Dermis blood vessel endothelial cell (primary cell): ENCODE measurements around the gene RALGAPA1. TPM values are rescaled to one million over a fixed set of nuclear protein-coding genes. Genes with fewer than 3 reads are reported as not detected.
A peak's percentile ranks its signal among the peaks of the same experiment; 100 is the strongest.
"Not testable (repeated sequence)": the region's sequence is repeated elsewhere in the genome, so short reads cannot be mapped to it uniquely, and the experiment has no call there.

ENCODE experiments used
- DNase-seq: peaks from one replicate; pipeline ENCODE4 v3.0.0; 2010
- total RNA-seq: library from RNA; depleted of rRNA; stranded (reverse); fragments of >200 nt; gene quantifications from 2 replicates; pipeline ENCODE4 v1.2.3, GENCODE V29; 2014

The RALGAPA1 gene
- total RNA-seq, 1 donor from 2014 or later = 44.1 TPM

- DNase-seq = peak; percentile 54
These were observed 12.7 kb upstream of the RALGAPA1 start for GRCh38 chr14:35821564-35822411.

GRCh38 chr14:35819591-35820540, 10.8 kb upstream of the RALGAPA1 start:
- DNase-seq = no peak

- peak; percentile 67 for DNase-seq
These were observed 9.4 kb upstream of the RALGAPA1 start for GRCh38 chr14:35818346-35819115.

GRCh38 chr14:35814371-35815005, 5.4 kb upstream of the RALGAPA1 start:
- peak; percentile 80 for DNase-seq

GRCh38 chr14:35810963-35811362, 1.9 kb upstream of the RALGAPA1 start:
- DNase-seq = no peak

- no peak for DNase-seq
These were observed 502 bp upstream of the RALGAPA1 start for GRCh38 chr14:35809597-35809996.

- DNase-seq = peak; percentile 12
These were observed 938 bp downstream of the RALGAPA1 start for GRCh38 chr14:35808076-35808637.

- no peak for DNase-seq
These were observed 1.7 kb downstream of the RALGAPA1 start for GRCh38 chr14:35807131-35807961.

GRCh38 chr14:35806006-35806907, 2.8 kb downstream of the RALGAPA1 start:
- DNase-seq = no peak

- no peak for DNase-seq
These were observed 11.3 kb downstream of the RALGAPA1 start for GRCh38 chr14:35797796-35798195.

- DNase-seq = no peak
These were observed 19.4 kb downstream of the RALGAPA1 start for GRCh38 chr14:35789651-35790050.

- DNase-seq = no peak
These were observed 22.2 kb downstream of the RALGAPA1 start for GRCh38 chr14:35786856-35787255.

GRCh38 chr14:35783699-35784098, 25.4 kb downstream of the RALGAPA1 start:
- no peak for DNase-seq

- DNase-seq = no peak
These were observed 29.7 kb downstream of the RALGAPA1 start for GRCh38 chr14:35779368-35779767.

GRCh38 chr14:35777550-35777949, 31.5 kb downstream of the RALGAPA1 start:
- not testable (repeated sequence) for DNase-seq

GRCh38 chr14:35776823-35777222, 32.3 kb downstream of the RALGAPA1 start:
- DNase-seq = no peak

- DNase-seq = not testable (repeated sequence)
These were observed 33.0 kb downstream of the RALGAPA1 start for GRCh38 chr14:35776085-35776484.

GRCh38 chr14:35766700-35767082, 42.4 kb downstream of the RALGAPA1 start:
- no peak for DNase-seq

- no peak for DNase-seq
These were observed 42.9 kb downstream of the RALGAPA1 start for GRCh38 chr14:35766036-35766699.
